ENCODE data around the gene RRBP1. TPM values are rescaled to one million over a fixed set of nuclear protein-coding genes. Genes with fewer than 3 reads are reported as not detected.

RRBP1 gene
- total RNA-seq, 1 donor, result 122 TPM

- no peak for TF ChIP-seq CTCF (IDR thresholded peaks at IDR 0.05; ENCODE audit: extremely low read depth, low read depth, low read length)
- Histone ChIP-seq H3K27me3 (ENCODE audit: insufficient read depth, low read length) (no peaks in the 10 kb centered on the region), H3K4me1 (ENCODE audit: insufficient read depth, low read length) (peaks cover 55% of the 10 kb centered on the region), H3K4me3 (ENCODE audit: insufficient read depth, low read length) (no peak overlapping the region), H4K20me1 (ENCODE audit: insufficient read depth, low read length) (peaks cover 88% of the 10 kb centered on the region), H3K79me2 (ENCODE audit: insufficient read depth, low read length) (peaks cover 100% of the 10 kb centered on the region), H3K36me3 (ENCODE audit: insufficient read depth, low read length) (peaks cover 64% of the 10 kb centered on the region), H2AFZ (ENCODE audit: low read length) (no peak overlapping the region), H3K27ac (ENCODE audit: low read depth, low read length) (peak overlapping the region; percentile 7), H3K9me3 (ENCODE audit: low read depth, low read length) (no peaks in the 10 kb centered on the region), H3K4me2 (ENCODE audit: insufficient read depth, low read length) (no peak overlapping the region)
- DNase-seq (ENCODE audit: insufficient read length, low spot score, missing footprints), result no peak
Measured at GRCh38 chr20:17671565-17671964, 10.5 kb downstream of the RRBP1 start.

GRCh38 chr20:17671011-17671410, 11.0 kb downstream of the RRBP1 start:
- Histone ChIP-seq H4K20me1 (ENCODE audit: insufficient read depth, low read length) (peaks cover 88% of the 10 kb centered on the region), H3K79me2 (ENCODE audit: insufficient read depth, low read length) (peaks cover 99% of the 10 kb centered on the region), H3K36me3 (ENCODE audit: insufficient read depth, low read length) (peaks cover 59% of the 10 kb centered on the region), H3K4me3 (ENCODE audit: insufficient read depth, low read length) (no peak overlapping the region), H3K27me3 (ENCODE audit: insufficient read depth, low read length) (no peaks in the 10 kb centered on the region), H2AFZ (ENCODE audit: low read length) (no peak overlapping the region), H3K9me3 (ENCODE audit: low read depth, low read length) (no peaks in the 10 kb centered on the region), H3K4me1 (ENCODE audit: insufficient read depth, low read length) (peaks cover 55% of the 10 kb centered on the region), H3K27ac (ENCODE audit: low read depth, low read length) (peak overlapping the region; percentile 13), H3K4me2 (ENCODE audit: insufficient read depth, low read length) (no peak overlapping the region)
- TF ChIP-seq CTCF (IDR thresholded peaks at IDR 0.05; ENCODE audit: extremely low read depth, low read depth, low read length), result no peak
- DNase-seq (ENCODE audit: insufficient read length, low spot score, missing footprints), result no peak

GRCh38 chr20:17669306-17669931, 12.6 kb downstream of the RRBP1 start:
- no peak overlapping the region for H3K4me2 ChIP-seq (ENCODE audit: insufficient read depth, low read length)
- peaks cover 99% of the 10 kb centered on the region for H3K79me2 ChIP-seq (ENCODE audit: insufficient read depth, low read length)
- DNase-seq (ENCODE audit: insufficient read length, low spot score, missing footprints), result no peak
- H3K27ac ChIP-seq (ENCODE audit: low read depth, low read length), result peak overlapping the region; percentile 26
- H3K36me3 ChIP-seq (ENCODE audit: insufficient read depth, low read length), result peaks cover 52% of the 10 kb centered on the region
- no peak overlapping the region for H3K4me3 ChIP-seq (ENCODE audit: insufficient read depth, low read length)
- TF ChIP-seq CTCF (IDR thresholded peaks at IDR 0.05; ENCODE audit: extremely low read depth, low read depth, low read length), result no peak
- H3K27me3 ChIP-seq (ENCODE audit: insufficient read depth, low read length), result no peaks in the 10 kb centered on the region
- H4K20me1 ChIP-seq (ENCODE audit: insufficient read depth, low read length), result peaks cover 78% of the 10 kb centered on the region
- peaks cover 55% of the 10 kb centered on the region for H3K4me1 ChIP-seq (ENCODE audit: insufficient read depth, low read length)
- H2AFZ ChIP-seq (ENCODE audit: low read length), result no peak overlapping the region
- no peaks in the 10 kb centered on the region for H3K9me3 ChIP-seq (ENCODE audit: low read depth, low read length)

- Histone ChIP-seq H3K4me2 (ENCODE audit: insufficient read depth, low read length) (no peak overlapping the region), H3K79me2 (ENCODE audit: insufficient read depth, low read length) (peaks cover 99% of the 10 kb centered on the region), H3K27me3 (ENCODE audit: insufficient read depth, low read length) (no peaks in the 10 kb centered on the region), H2AFZ (ENCODE audit: low read length) (no peak overlapping the region), H3K4me1 (ENCODE audit: insufficient read depth, low read length) (peaks cover 60% of the 10 kb centered on the region), H3K4me3 (ENCODE audit: insufficient read depth, low read length) (no peak overlapping the region), H3K27ac (ENCODE audit: low read depth, low read length) (peak overlapping the region; percentile 20), H4K20me1 (ENCODE audit: insufficient read depth, low read length) (peaks cover 77% of the 10 kb centered on the region), H3K36me3 (ENCODE audit: insufficient read depth, low read length) (peaks cover 49% of the 10 kb centered on the region), H3K9me3 (ENCODE audit: low read depth, low read length) (no peaks in the 10 kb centered on the region)
- no peak for DNase-seq (ENCODE audit: insufficient read length, low spot score, missing footprints)
- no peak for TF ChIP-seq CTCF (IDR thresholded peaks at IDR 0.05; ENCODE audit: extremely low read depth, low read depth, low read length)
Measured at GRCh38 chr20:17668432-17668831, 13.6 kb downstream of the RRBP1 start.
